MV-4-11 (cell line): ENCODE data around the gene ITPR2.
"Not testable (repeated sequence)": the region's sequence is repeated elsewhere in the genome, so short reads cannot be mapped to it uniquely, and the experiment has no call there.

ENCODE experiments used
- DNase-seq: peaks from one replicate; lab custom pipeline; 2025; lab: John Stamatoyannopoulos, UW

ITPR2 gene

GRCh38 chr12:26451763-26452162 is 381.2 kb downstream of the ITPR2 start:
- DNase-seq: no peak

- no peak for DNase-seq
Observed at GRCh38 chr12:26445909-26446308, 387.1 kb downstream of the ITPR2 start.

GRCh38 chr12:26443309-26443708 is 389.7 kb downstream of the ITPR2 start:
- peak; percentile 15 for DNase-seq

- no peak for DNase-seq
Observed at GRCh38 chr12:26441434-26441833, 391.6 kb downstream of the ITPR2 start.

GRCh38 chr12:26435069-26435404 is 398.0 kb downstream of the ITPR2 start:
- DNase-seq: no peak

GRCh38 chr12:26434299-26435068 is 398.5 kb downstream of the ITPR2 start:
- DNase-seq: peak; percentile 62

- not testable (repeated sequence) for DNase-seq
Observed at GRCh38 chr12:26433701-26434100, 399.3 kb downstream of the ITPR2 start.

- DNase-seq: no peak
Observed at GRCh38 chr12:26431211-26431610, 401.8 kb downstream of the ITPR2 start.

GRCh38 chr12:26430596-26430995 is 402.4 kb downstream of the ITPR2 start:
- not testable (repeated sequence) for DNase-seq

- no peak for DNase-seq
Observed at GRCh38 chr12:26429070-26429691, 403.8 kb downstream of the ITPR2 start.

- DNase-seq: no peak
Observed at GRCh38 chr12:26428420-26428819, 404.6 kb downstream of the ITPR2 start.

GRCh38 chr12:26426652-26427051 is 406.3 kb downstream of the ITPR2 start:
- DNase-seq: no peak

- no peak for DNase-seq
Observed at GRCh38 chr12:26425587-26426260, 407.3 kb downstream of the ITPR2 start.

- DNase-seq: no peak
Observed at GRCh38 chr12:26422839-26423398, 410.1 kb downstream of the ITPR2 start.

GRCh38 chr12:26416550-26416949 is 416.4 kb downstream of the ITPR2 start:
- DNase-seq: no peak

- no peak for DNase-seq
Observed at GRCh38 chr12:26410689-26411088, 422.3 kb downstream of the ITPR2 start.

- DNase-seq: no peak
Observed at GRCh38 chr12:26406813-26407212, 426.2 kb downstream of the ITPR2 start.

- DNase-seq: no peak
Observed at GRCh38 chr12:26406391-26406790, 426.6 kb downstream of the ITPR2 start.

GRCh38 chr12:26403601-26404000 is 429.4 kb downstream of the ITPR2 start:
- DNase-seq: no peak

- DNase-seq: no peak
Observed at GRCh38 chr12:26402648-26403047, 430.3 kb downstream of the ITPR2 start.

GRCh38 chr12:26401874-26402273 is 431.1 kb downstream of the ITPR2 start:
- DNase-seq: no peak

- no peak for DNase-seq
Observed at GRCh38 chr12:26400627-26401026, 432.4 kb downstream of the ITPR2 start.

- DNase-seq: peak; percentile 70
Observed at GRCh38 chr12:26399381-26399780, 433.6 kb downstream of the ITPR2 start.
